SK-N-SH treated with all-trans-retinoic acid at 6 μM for 48 hours (cell line): Measurements from ENCODE around the gene IER2.

Experiments
- ATAC-seq: fragments of 200-7000 bp; cut with Tn5 transposase; 3 replicates; pipeline ENCODE4 v1.9.1; 2020; ENCODE audit warnings: mild to moderate bottlenecking, moderate library complexity
- ARNTL ChIP-seq: fragments of 450-650 bp; formaldehyde crosslinking; IDR thresholded peaks from 2 replicates; pipeline ENCODE4 v1.5.0; 2020; ENCODE audit warnings: low read depth, mild to moderate bottlenecking, moderate library complexity, borderline replicate concordance
- BACH2 ChIP-seq: fragments of 250-450 bp; sonication (Bioruptor Pico); IDR thresholded peaks from 2 replicates; pipeline ENCODE4 v1.9.0; 2021; ENCODE audit warnings: mild to moderate bottlenecking, borderline replicate concordance
- CREB5 ChIP-seq: fragments of 250-450 bp; sonication (Bioruptor Pico); IDR thresholded peaks from 2 replicates; pipeline ENCODE4 v1.5.1; 2020; ENCODE audit warnings: low read depth, mild to moderate bottlenecking, moderate library complexity
- CSDC2 ChIP-seq: fragments of 250-450 bp; sonication (Bioruptor Pico); IDR thresholded peaks from 2 replicates; pipeline ENCODE4 v1.5.0; 2020; ENCODE audit warnings: mild to moderate bottlenecking, moderate library complexity
- CSRNP3 ChIP-seq: fragments of 250-450 bp; sonication (Bioruptor Pico); IDR thresholded peaks from 2 replicates; pipeline ENCODE4 v1.5.1; 2021; ENCODE audit warnings: mild to moderate bottlenecking, moderate library complexity
- ESRRG ChIP-seq: fragments of 250-450 bp; sonication (Bioruptor Pico); IDR thresholded peaks from 2 replicates; pipeline ENCODE4 v1.6.1; 2021; ENCODE audit warnings: mild to moderate bottlenecking
- GLIS3 ChIP-seq: fragments of 250-450 bp; sonication (Bioruptor Pico); IDR thresholded peaks from 2 replicates; pipeline ENCODE4 v1.5.0; 2020; ENCODE audit warnings: mild to moderate bottlenecking, moderate library complexity
- ISL1 ChIP-seq: fragments of 250-450 bp; sonication (Bioruptor Pico); IDR thresholded peaks from 2 replicates; pipeline ENCODE4 v2.1.2; 2022; ENCODE audit warnings: mild to moderate bottlenecking, moderate library complexity
- PATZ1 ChIP-seq: fragments of 250-450 bp; sonication (Bioruptor Pico); IDR thresholded peaks from 2 replicates; pipeline ENCODE4 v1.8.0; 2020; ENCODE audit warnings: mild to moderate bottlenecking, moderate library complexity, borderline replicate concordance
- POU6F1 ChIP-seq: fragments of 250-450 bp; sonication (Bioruptor Pico); IDR thresholded peaks from 2 replicates; pipeline ENCODE4 v1.8.0; 2021; ENCODE audit warnings: low read depth, mild to moderate bottlenecking, moderate library complexity, borderline replicate concordance
- PPARA ChIP-seq: fragments of 250-450 bp; sonication (Bioruptor Pico); IDR thresholded peaks from 2 replicates; pipeline ENCODE4 v1.5.0; 2020; ENCODE audit warnings: mild to moderate bottlenecking, borderline replicate concordance
- RARB ChIP-seq: fragments of 250-450 bp; sonication (Bioruptor Pico); IDR thresholded peaks from 2 replicates; pipeline ENCODE4 v1.8.0; 2021; ENCODE audit warnings: mild to moderate bottlenecking, moderate library complexity
- SNAI2 ChIP-seq: fragments of 250-450 bp; sonication (Bioruptor Pico); IDR thresholded peaks from 2 replicates; pipeline ENCODE4 v1.5.0; 2020; ENCODE audit warnings: mild to moderate bottlenecking, moderate library complexity
- TCF4 ChIP-seq: fragments of 250-450 bp; sonication (Bioruptor Pico); IDR thresholded peaks from 2 replicates; pipeline ENCODE4 v1.8.0; 2021; ENCODE audit warnings: mild to moderate bottlenecking, moderate library complexity, borderline replicate concordance
- TOX ChIP-seq: fragments of 250-450 bp; sonication (Bioruptor Pico); IDR thresholded peaks from 2 replicates; pipeline ENCODE4 v1.8.0; 2021; ENCODE audit warnings: mild to moderate bottlenecking, moderate library complexity, borderline replicate concordance
- ZC3H10 ChIP-seq: fragments of 250-450 bp; sonication (Bioruptor Pico); IDR thresholded peaks from 2 replicates; pipeline ENCODE4 v1.5.1; 2021; ENCODE audit warnings: mild to moderate bottlenecking, moderate library complexity
- ZFP3 ChIP-seq: fragments of 250-450 bp; sonication (Bioruptor Pico); IDR thresholded peaks from 2 replicates; pipeline ENCODE4 v1.5.0; 2020; ENCODE audit warnings: mild to moderate bottlenecking, moderate library complexity
- ZFP30 ChIP-seq: fragments of 450-650 bp; formaldehyde crosslinking; IDR thresholded peaks from 2 replicates; pipeline ENCODE4 v1.5.0; 2022; ENCODE audit warnings: mild to moderate bottlenecking, moderate library complexity
- ZNF565 ChIP-seq: fragments of 450-650 bp; formaldehyde crosslinking; conservative IDR thresholded peaks from 2 replicates; pipeline ENCODE4 v1.5.0; 2020; ENCODE audit warnings: low read depth, mild to moderate bottlenecking, moderate library complexity
- ZNF70 ChIP-seq: fragments of 450-650 bp; formaldehyde crosslinking; IDR thresholded peaks from 2 replicates; pipeline ENCODE4 v1.5.0; 2020; ENCODE audit warnings: mild to moderate bottlenecking, moderate library complexity
- ZNF8 ChIP-seq: fragments of 450-650 bp; formaldehyde crosslinking; IDR thresholded peaks from 2 replicates; pipeline ENCODE4 v1.5.0; 2020; ENCODE audit warnings: mild to moderate bottlenecking, moderate library complexity

The IER2 gene

GRCh38 chr19:13129384-13129783 lies 20.8 kb upstream of the IER2 start (continued):
- TF ChIP-seq CSDC2 = no peak
- no peak for TF ChIP-seq TCF4
- no peak for TF ChIP-seq RARB (CRISPR knock-in tag)

- ATAC-seq = no peak
- TF ChIP-seq ZC3H10 (CRISPR knock-in tag) (no peak), CSDC2 (no peak), SNAI2 (CRISPR knock-in tag) (no peak), RARB (CRISPR knock-in tag) (no peak), ISL1 (CRISPR knock-in tag) (no peak), CREB5 (CRISPR knock-in tag) (no peak), POU6F1 (CRISPR knock-in tag) (no peak), ZNF70 (CRISPR knock-in tag) (no peak), CSRNP3 (CRISPR knock-in tag) (no peak), GLIS3 (CRISPR knock-in tag) (no peak), ZNF565 (CRISPR knock-in tag) (no peak)
These were observed 19.2 kb upstream of the IER2 start for GRCh38 chr19:13130886-13131490.

- no peak for TF ChIP-seq TOX (CRISPR knock-in tag)
- TF ChIP-seq ZC3H10 (CRISPR knock-in tag) = no peak
- no peak for TF ChIP-seq RARB (CRISPR knock-in tag)
- TF ChIP-seq ZNF8 (CRISPR knock-in tag) = no peak
- no peak for TF ChIP-seq ESRRG (CRISPR knock-in tag)
- no peak for TF ChIP-seq ZFP30
- ATAC-seq = peak; percentile 78
These were observed 17.6 kb upstream of the IER2 start for GRCh38 chr19:13132471-13133180.

- ATAC-seq = no peak
- no peak for TF ChIP-seq ZNF70 (CRISPR knock-in tag)
- TF ChIP-seq SNAI2 (CRISPR knock-in tag) = no peak
- no peak for TF ChIP-seq TOX (CRISPR knock-in tag)
- TF ChIP-seq ZNF8 (CRISPR knock-in tag) = no peak
- TF ChIP-seq ZFP3 = no peak
- no peak for TF ChIP-seq ISL1 (CRISPR knock-in tag)
- TF ChIP-seq TCF4 = no peak
- TF ChIP-seq RARB (CRISPR knock-in tag) = no peak
- no peak for TF ChIP-seq ZFP30
- TF ChIP-seq ZC3H10 (CRISPR knock-in tag) = no peak
- TF ChIP-seq POU6F1 (CRISPR knock-in tag) = no peak
- no peak for TF ChIP-seq BACH2 (CRISPR knock-in tag)
- no peak for TF ChIP-seq PATZ1
- TF ChIP-seq ESRRG (CRISPR knock-in tag) = no peak
- no peak for TF ChIP-seq CSRNP3 (CRISPR knock-in tag)
- TF ChIP-seq PPARA (CRISPR knock-in tag) = no peak
- no peak for TF ChIP-seq ARNTL
- TF ChIP-seq CSDC2 = no peak
- TF ChIP-seq, all 23 proteins: peak for 0
These were observed 16.9 kb upstream of the IER2 start for GRCh38 chr19:13133241-13133870.
